Right atrium auricular region (tissue), 2 donors: ENCODE measurements around the gene SLC11A2. TPM values are rescaled to one million over a fixed set of nuclear protein-coding genes. Genes with fewer than 3 reads are reported as not detected.
"Not testable (repeated sequence)": the region's sequence is repeated elsewhere in the genome, so short reads cannot be mapped to it uniquely, and the experiment has no call there.

ENCODE experiments used
- DNase-seq: peaks from one replicate; pipeline ENCODE4 v3.0.0-alpha.2; 2019; ENCODE audit warnings: low spot score
- H3K27ac ChIP-seq, 2 donors: fragments of 200-600 bp; sonication (generic); 1 replicate in 1 of 2; 2 replicates in 1 of 2; pipeline ENCODE4 v1.5.1; 2016 to 2019
- H3K27me3 ChIP-seq, 2 donors: fragments of 200-600 bp; sonication (generic); one replicate each; pipeline versions ENCODE4 v1.5.1 to v1.6.0; 2017 to 2019
- H3K36me3 ChIP-seq: fragments of 200-600 bp; sonication (generic); one replicate; pipeline ENCODE4 v1.5.1; 2016
- H3K4me1 ChIP-seq, 2 donors: fragments of 200-600 bp; sonication (generic); one replicate each; pipeline versions ENCODE4 v1.5.1 to v1.6.0; 2017 to 2019
- H3K4me3 ChIP-seq, 2 donors: fragments of 200-600 bp; sonication (generic); 1 replicate in 1 of 2; 2 replicates in 1 of 2; pipeline ENCODE4 v1.5.1; 2017 to 2019; ENCODE audit warnings: mild to moderate bottlenecking in 1 of 2, moderate library complexity in 1 of 2
- H3K9me3 ChIP-seq, 2 donors: fragments of 200-600 bp; sonication (generic); one replicate each; pipeline ENCODE4 v1.5.1; 2019
- total RNA-seq, 2 donors: library from RNA; depleted of rRNA; stranded (reverse); fragments of >200 nt; gene quantifications; one replicate each; pipeline ENCODE4 v1.1.0, GENCODE V29; 2016
- TF ChIP-seq, protein P1 (sequence below), 2 donors: fragments of 200-600 bp; sonication (generic); IDR thresholded peaks; one replicate each; pipeline ENCODE4 v1.5.1; 2019; ENCODE audit warnings: antibody characterized with exemption in 2 of 2

The SLC11A2 gene
- total RNA-seq, 2 donors from 2014 or later: 25.5 to 40.9 TPM

DNA sequence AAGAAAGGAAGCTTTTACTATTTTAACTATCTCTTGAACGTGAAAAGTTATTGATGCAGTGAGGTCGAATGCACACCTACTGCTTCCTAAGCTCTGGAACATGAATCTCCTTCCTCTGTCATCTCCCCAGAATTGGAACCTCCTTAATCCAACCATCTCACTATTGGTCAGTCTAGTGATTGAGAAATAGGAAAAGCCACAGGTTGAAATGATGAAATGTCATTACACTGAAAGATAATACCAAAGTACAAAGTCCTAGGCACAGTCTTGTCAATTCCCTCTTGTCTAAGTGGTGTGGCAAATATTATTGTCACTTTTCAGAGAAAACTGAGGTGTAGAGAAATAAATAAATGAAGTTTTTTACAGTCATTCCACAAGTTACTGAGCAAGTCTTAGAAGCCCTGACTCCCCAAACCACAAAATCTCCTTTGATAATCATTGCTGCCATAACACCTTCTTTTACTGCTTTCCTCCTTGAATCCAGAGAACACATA lies 93.3 kb downstream of the SLC11A2 start:
- Histone ChIP-seq H3K9me3 (no peaks in the 10 kb centered on the region), H3K27ac (peak overlapping the region; percentile 65 to 82), H3K27me3 (no peaks in the 10 kb centered on the region), H3K36me3 (peaks cover 23% of the 10 kb centered on the region), H3K4me3 (no peak overlapping the region), H3K4me1 (peaks cover 0 to 55% of the 10 kb centered on the region in 2 donors)
- TF ChIP-seq, protein P1, sequence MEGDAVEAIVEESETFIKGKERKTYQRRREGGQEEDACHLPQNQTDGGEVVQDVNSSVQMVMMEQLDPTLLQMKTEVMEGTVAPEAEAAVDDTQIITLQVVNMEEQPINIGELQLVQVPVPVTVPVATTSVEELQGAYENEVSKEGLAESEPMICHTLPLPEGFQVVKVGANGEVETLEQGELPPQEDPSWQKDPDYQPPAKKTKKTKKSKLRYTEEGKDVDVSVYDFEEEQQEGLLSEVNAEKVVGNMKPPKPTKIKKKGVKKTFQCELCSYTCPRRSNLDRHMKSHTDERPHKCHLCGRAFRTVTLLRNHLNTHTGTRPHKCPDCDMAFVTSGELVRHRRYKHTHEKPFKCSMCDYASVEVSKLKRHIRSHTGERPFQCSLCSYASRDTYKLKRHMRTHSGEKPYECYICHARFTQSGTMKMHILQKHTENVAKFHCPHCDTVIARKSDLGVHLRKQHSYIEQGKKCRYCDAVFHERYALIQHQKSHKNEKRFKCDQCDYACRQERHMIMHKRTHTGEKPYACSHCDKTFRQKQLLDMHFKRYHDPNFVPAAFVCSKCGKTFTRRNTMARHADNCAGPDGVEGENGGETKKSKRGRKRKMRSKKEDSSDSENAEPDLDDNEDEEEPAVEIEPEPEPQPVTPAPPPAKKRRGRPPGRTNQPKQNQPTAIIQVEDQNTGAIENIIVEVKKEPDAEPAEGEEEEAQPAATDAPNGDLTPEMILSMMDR (IDR thresholded peaks at IDR 0.05): no peak
- no peak for DNase-seq

DNA sequence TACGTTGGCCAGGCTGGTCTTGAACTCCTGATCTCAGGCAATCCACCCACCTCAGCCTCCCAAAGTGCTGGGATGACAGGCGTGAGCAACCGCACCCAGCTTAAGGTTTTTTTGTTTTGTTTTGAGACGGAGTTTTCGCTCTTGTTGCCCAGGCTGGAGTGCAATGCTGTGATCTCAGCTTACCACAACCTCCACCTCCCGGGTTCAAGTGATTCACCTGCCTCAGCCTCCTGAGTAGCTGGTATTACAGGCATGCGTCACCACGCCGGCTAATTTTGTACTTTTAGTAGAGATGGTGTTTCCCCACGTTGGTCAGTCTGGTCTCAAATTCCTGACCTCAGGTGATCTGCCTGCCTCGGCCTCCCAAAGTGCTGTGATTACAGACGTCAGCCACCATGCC lies 95.7 kb downstream of the SLC11A2 start:
- DNase-seq, H3K4me3 ChIP-seq, H3K27me3 ChIP-seq, H3K27ac ChIP-seq, H3K9me3 ChIP-seq: not testable (repeated sequence)
- Histone ChIP-seq H3K4me1 (peaks cover 0 to 57% of the 10 kb centered on the region in 2 donors), H3K36me3 (peaks cover 23% of the 10 kb centered on the region)

DNA sequence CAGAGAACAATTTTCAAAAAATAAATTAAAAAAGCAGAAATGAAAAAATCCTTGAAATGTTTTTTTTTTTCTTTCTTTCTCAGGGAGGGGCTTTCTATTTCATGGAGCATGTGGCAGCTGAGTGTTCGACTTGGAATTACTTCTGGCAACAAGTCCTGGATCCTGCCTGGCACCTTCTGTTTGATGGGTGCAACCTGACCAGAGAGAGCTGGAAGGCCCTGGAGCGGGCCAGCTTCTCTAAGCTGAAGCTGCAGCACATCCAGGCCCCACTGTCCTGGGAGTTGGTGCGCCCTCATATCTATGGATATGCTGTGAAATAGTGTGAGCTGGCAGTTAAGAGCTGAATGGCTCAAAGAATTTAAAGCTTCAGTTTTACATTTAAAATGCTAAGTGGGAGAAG lies 96.4 kb downstream of the SLC11A2 start:
- no peaks in the 10 kb centered on the region for H3K27me3 ChIP-seq
- H3K36me3 ChIP-seq: peaks cover 23% of the 10 kb centered on the region
- peaks cover 0 to 51% of the 10 kb centered on the region in 2 donors for H3K4me1 ChIP-seq
- no peak overlapping the region for H3K4me3 ChIP-seq
- TF ChIP-seq, protein P1 (IDR thresholded peaks at IDR 0.05): no peak
- DNase-seq: no peak
- H3K9me3 ChIP-seq: no peaks in the 10 kb centered on the region
- no peak overlapping the region for H3K27ac ChIP-seq

Other genes starting within 250 kb of the SLC11A2 start
- gene TMPRSS12, start 183.5 kb downstream of the SLC11A2 start, total RNA-seq: not detected
- not detected for gene HIGD1C, start 73.8 kb downstream of the SLC11A2 start, total RNA-seq
- 10 to 100 TPM; 22.8 to 27.2 TPM for gene LETMD1, start 21.9 kb upstream of the SLC11A2 start, total RNA-seq
- gene CSRNP2, start 57.2 kb upstream of the SLC11A2 start, total RNA-seq: 10 to 100 TPM; 17.1 to 19.4 TPM
- 1 to 10 TPM; 8.6 to 9.6 TPM for gene TFCP2, start 146.8 kb upstream of the SLC11A2 start, total RNA-seq
- gene POU6F1, start 191.7 kb upstream of the SLC11A2 start, total RNA-seq: 1 to 10 TPM; 3.0 to 6.0 TPM
- 100 to 1,000 TPM; 193 to 309 TPM for gene DAZAP2, start 212.4 kb upstream of the SLC11A2 start, total RNA-seq
- 1 to 10 TPM; 2.3 to 3.8 TPM for gene SMAGP, start 244.0 kb upstream of the SLC11A2 start, total RNA-seq